GOT3 (cell line): ENCODE measurements around the gene ARFGEF2.
"Not testable (repeated sequence)": the region's sequence is repeated elsewhere in the genome, so short reads cannot be mapped to it uniquely, and the experiment has no call there.

Source experiments
- DNase-seq: peaks from one replicate; lab custom pipeline; 2025; ENCODE audit warnings: mixed read lengths; lab: John Stamatoyannopoulos, UW

The ARFGEF2 gene

DNA sequence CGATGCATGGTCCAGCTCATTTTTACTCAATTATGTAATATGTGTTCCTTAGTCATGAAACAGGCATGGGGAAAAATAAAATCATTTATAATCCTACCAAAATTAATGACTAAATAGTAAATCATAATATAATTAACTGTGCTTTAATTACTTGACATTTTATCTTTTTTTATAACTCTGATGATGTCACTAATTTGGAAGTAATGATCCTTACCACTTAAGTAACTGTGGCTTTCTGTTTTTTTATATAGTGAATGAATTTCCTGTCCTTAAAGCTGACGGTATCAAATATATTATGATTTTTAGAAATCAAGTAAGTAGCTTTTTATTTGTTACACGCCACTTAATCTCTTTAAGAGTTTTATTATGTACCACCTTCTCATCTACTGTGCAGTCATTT is 156.8 kb downstream of the ARFGEF2 start:
- DNase-seq: no peak

DNA sequence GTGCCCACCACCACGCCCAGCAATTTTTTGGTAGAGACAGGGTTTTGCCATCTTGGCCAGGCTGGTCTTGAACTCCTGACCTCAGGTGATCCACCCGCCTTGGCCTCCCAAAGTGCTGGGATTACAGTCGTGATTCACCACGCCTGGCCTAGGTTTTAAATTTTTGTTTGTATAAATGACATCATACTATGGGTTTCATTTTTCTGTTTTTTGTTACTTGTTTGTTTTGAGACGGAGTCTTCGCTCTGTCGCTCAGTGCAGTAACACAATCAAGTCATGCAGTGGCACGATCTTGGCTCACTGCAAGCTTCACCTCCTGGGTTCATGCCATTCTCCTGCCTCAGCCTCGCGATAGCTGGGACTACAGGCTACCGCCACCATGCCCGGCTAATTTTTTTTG is 160.8 kb downstream of the ARFGEF2 start:
- not testable (repeated sequence) for DNase-seq
